ENCODE measurements around the gene USP35. TPM values are rescaled to one million over a fixed set of nuclear protein-coding genes. Genes with fewer than 3 reads are reported as not detected.

Gene USP35
- total RNA-seq, 4 donors from 2014 or later: 4.6 to 6.1 (median 5.4) TPM

GRCh38 chr11:78251083-78251775 lies 62.5 kb downstream of the USP35 start:
- Histone ChIP-seq H3K4me3 (no peak overlapping the region), H3K9me3 (no peaks in the 10 kb centered on the region), H3K27ac (peak overlapping the region in 2 of 4 donors; percentile 3 to 17), H3K27me3 (no peaks in the 10 kb centered on the region), H3K4me1 (peaks cover 0 to 18% of the 10 kb centered on the region in 2 donors), H3K36me3 (peaks cover 0 to 5% of the 10 kb centered on the region in 2 donors)
- no peak for TF ChIP-seq POLR2A (IDR thresholded peaks at IDR 0.05)
- TF ChIP-seq, protein P1, sequence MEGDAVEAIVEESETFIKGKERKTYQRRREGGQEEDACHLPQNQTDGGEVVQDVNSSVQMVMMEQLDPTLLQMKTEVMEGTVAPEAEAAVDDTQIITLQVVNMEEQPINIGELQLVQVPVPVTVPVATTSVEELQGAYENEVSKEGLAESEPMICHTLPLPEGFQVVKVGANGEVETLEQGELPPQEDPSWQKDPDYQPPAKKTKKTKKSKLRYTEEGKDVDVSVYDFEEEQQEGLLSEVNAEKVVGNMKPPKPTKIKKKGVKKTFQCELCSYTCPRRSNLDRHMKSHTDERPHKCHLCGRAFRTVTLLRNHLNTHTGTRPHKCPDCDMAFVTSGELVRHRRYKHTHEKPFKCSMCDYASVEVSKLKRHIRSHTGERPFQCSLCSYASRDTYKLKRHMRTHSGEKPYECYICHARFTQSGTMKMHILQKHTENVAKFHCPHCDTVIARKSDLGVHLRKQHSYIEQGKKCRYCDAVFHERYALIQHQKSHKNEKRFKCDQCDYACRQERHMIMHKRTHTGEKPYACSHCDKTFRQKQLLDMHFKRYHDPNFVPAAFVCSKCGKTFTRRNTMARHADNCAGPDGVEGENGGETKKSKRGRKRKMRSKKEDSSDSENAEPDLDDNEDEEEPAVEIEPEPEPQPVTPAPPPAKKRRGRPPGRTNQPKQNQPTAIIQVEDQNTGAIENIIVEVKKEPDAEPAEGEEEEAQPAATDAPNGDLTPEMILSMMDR (IDR thresholded peaks at IDR 0.05 in 4 of 5, conservative IDR thresholded peaks at IDR 0.05 in 1 of 5): no peak
- ATAC-seq (no peak), DNase-seq (no peak)
- intact Hi-C loops (cut with DNase I; ENCODE audit: low total_unique reads): no loop called here
- in situ Hi-C loops (cut with MboI; ENCODE audit: low sequenced_read_pairs in 4 of 4): no loop called here

GRCh38 chr11:78253797-78254196 lies 65.1 kb downstream of the USP35 start:
- ATAC-seq (no peak), DNase-seq (no peak)
- Histone ChIP-seq H3K27me3 (no peaks in the 10 kb centered on the region), H3K27ac (no peak overlapping the region), H3K4me1 (peaks cover 0 to 18% of the 10 kb centered on the region in 2 donors), H3K36me3 (peaks cover 0 to 5% of the 10 kb centered on the region in 2 donors), H3K9me3 (no peaks in the 10 kb centered on the region), H3K4me3 (no peak overlapping the region)
- intact Hi-C loops (cut with DNase I; ENCODE audit: low total_unique reads) (no loop called here), in situ Hi-C loops (cut with MboI; ENCODE audit: low sequenced_read_pairs in 4 of 4) (no loop called here)
- TF ChIP-seq, protein P1 (IDR thresholded peaks at IDR 0.05 in 4 of 5, conservative IDR thresholded peaks at IDR 0.05 in 1 of 5): no peak
- no peak for TF ChIP-seq POLR2A (IDR thresholded peaks at IDR 0.05)

DNA sequence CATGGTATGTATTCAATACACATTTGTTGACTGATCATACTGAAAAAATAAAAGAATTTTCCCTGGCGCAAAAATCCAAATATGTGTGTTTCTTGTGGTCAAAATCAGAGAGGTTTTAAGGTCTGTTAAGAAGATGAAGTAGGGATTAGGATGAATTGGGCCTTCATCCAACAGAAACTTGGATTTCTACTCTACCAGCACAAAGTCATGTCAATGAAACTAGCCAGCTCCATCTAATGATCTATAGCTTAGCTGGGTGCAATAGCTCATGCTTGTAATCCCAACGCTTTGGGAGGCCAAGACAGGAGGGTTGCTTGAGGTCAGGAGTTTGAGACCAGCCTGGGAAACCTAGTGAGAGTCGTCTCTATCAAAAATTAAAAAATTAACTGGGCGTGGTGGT lies 65.5 kb downstream of the USP35 start:
- TF ChIP-seq, protein P1 (IDR thresholded peaks at IDR 0.05 in 4 of 5, conservative IDR thresholded peaks at IDR 0.05 in 1 of 5): no peak
- no peak for TF ChIP-seq POLR2A (IDR thresholded peaks at IDR 0.05)
- Histone ChIP-seq H3K36me3 (peaks cover 0 to 5% of the 10 kb centered on the region in 2 donors), H3K9me3 (no peaks in the 10 kb centered on the region), H3K27me3 (no peaks in the 10 kb centered on the region), H3K4me3 (no peak overlapping the region), H3K27ac (no peak overlapping the region), H3K4me1 (peaks cover 0 to 18% of the 10 kb centered on the region in 2 donors)
- DNase-seq: no peak
- no peak for ATAC-seq
- in situ Hi-C loops (cut with MboI; ENCODE audit: low sequenced_read_pairs in 4 of 4) (no loop called here), intact Hi-C loops (cut with DNase I; ENCODE audit: low total_unique reads) (no loop called here)

DNA sequence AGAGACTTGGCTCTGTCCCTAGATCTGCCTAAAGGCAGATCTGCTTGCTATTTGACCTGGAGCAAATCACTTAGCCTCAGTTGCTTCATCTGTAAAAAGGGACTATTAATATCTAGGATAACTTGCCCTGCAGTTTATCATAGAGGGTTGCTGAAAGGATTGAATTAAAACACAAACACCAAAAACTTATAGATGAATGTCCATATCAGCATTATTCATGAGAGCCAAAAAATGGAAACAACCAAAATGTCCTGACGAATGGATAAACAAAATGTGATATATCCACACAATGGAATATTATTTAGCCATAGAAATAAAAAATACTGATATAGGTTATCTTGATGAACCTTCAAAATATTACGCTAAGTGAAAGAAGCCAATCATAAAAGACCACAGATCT lies 67.2 kb downstream of the USP35 start:
- DNase-seq (no peak), ATAC-seq (no peak)
- in situ Hi-C loops (cut with MboI; ENCODE audit: low sequenced_read_pairs in 4 of 4) (no loop called here), intact Hi-C loops (cut with DNase I; ENCODE audit: low total_unique reads) (no loop called here)
- Histone ChIP-seq H3K27me3 (no peaks in the 10 kb centered on the region), H3K36me3 (no peaks in the 10 kb centered on the region), H3K27ac (peak overlapping the region in 2 of 4 donors; percentile 9 to 29), H3K4me3 (no peak overlapping the region), H3K9me3 (no peaks in the 10 kb centered on the region), H3K4me1 (peaks cover 0 to 14% of the 10 kb centered on the region in 2 donors)
- no peak for TF ChIP-seq POLR2A (IDR thresholded peaks at IDR 0.05)
- TF ChIP-seq, protein P1 (IDR thresholded peaks at IDR 0.05 in 4 of 5, conservative IDR thresholded peaks at IDR 0.05 in 1 of 5): no peak
